Hepatocyte (in vitro differentiated cells): ENCODE measurements around the gene IL36RN.

Experiments used
- CTCF ChIP-seq: fragments of 200-600 bp; sonication (generic); IDR thresholded peaks from 2 replicates; pipeline ENCODE4 v1.5.1; 2016; ENCODE audit warnings: antibody characterized with exemption, mild to moderate bottlenecking; ENCODE audit not compliant: poor library complexity
- EZH2phosphoT487 ChIP-seq: fragments of 200-600 bp; sonication (generic); IDR thresholded peaks from one replicate; pipeline ENCODE4 v1.6.1; 2018; ENCODE audit warnings: antibody characterized with exemption, mild to moderate bottlenecking, low read depth, moderate library complexity; ENCODE audit not compliant: unreplicated experiment, severe bottlenecking

- no peak for TF ChIP-seq EZH2phosphoT487
- no peak for TF ChIP-seq CTCF
Measured at GRCh38 chr2:113052396-113052917, 6.5 kb upstream of the IL36RN start, which contains the start of gene IL36B.
